Measurements from ENCODE around the gene DRD2.
"Not testable (repeated sequence)": the region's sequence is repeated elsewhere in the genome, so short reads cannot be mapped to it uniquely, and the experiment has no call there.

Gene DRD2

GRCh38 chr11:113475160-113475761 lies at the start of gene DRD2:
Gene DRD2, minus strand, starts transcription at chr11:113475398. Its CDS starts 50,747 bp downstream, at chr11:113424651.
- no peak for DNase-seq

- not testable (repeated sequence) for DNase-seq
Observed at GRCh38 chr11:113523906-113524305, 48.7 kb upstream of the DRD2 start.

GRCh38 chr11:113521737-113522517 lies 46.7 kb upstream of the DRD2 start:
- DNase-seq, result no peak

GRCh38 chr11:113519989-113520613 lies 44.9 kb upstream of the DRD2 start:
- no peak for DNase-seq

GRCh38 chr11:113518716-113519495 lies 43.7 kb upstream of the DRD2 start:
- DNase-seq, result no peak

- DNase-seq, result no peak
Observed at GRCh38 chr11:113517361-113517760, 42.2 kb upstream of the DRD2 start.

- no peak for DNase-seq
Observed at GRCh38 chr11:113514856-113515255, 39.7 kb upstream of the DRD2 start.

- no peak for DNase-seq
Observed at GRCh38 chr11:113507341-113507740, 32.1 kb upstream of the DRD2 start.

GRCh38 chr11:113506893-113507292 lies 31.7 kb upstream of the DRD2 start:
- no peak for DNase-seq

GRCh38 chr11:113506461-113506860 lies 31.3 kb upstream of the DRD2 start:
- no peak for DNase-seq

GRCh38 chr11:113505541-113506375 lies 30.6 kb upstream of the DRD2 start:
- DNase-seq, result peak in 40 of 58 donors; percentile 4 to 85 (median 42)

GRCh38 chr11:113505046-113505445 lies 29.8 kb upstream of the DRD2 start:
- DNase-seq, result peak in 8 of 58 donors; percentile 0 to 37 (median 17)

- peak in 2 of 58 donors; percentile 4 to 35 for DNase-seq
Observed at GRCh38 chr11:113504586-113504985, 29.4 kb upstream of the DRD2 start.

- DNase-seq, result no peak
Observed at GRCh38 chr11:113504071-113504470, 28.9 kb upstream of the DRD2 start.

GRCh38 chr11:113497066-113497910 lies 22.1 kb upstream of the DRD2 start:
- DNase-seq, result no peak

- DNase-seq, result no peak
Observed at GRCh38 chr11:113496026-113496651, 20.9 kb upstream of the DRD2 start.

GRCh38 chr11:113494021-113494420 lies 18.8 kb upstream of the DRD2 start:
- no peak for DNase-seq

GRCh38 chr11:113493206-113493605 lies 18.0 kb upstream of the DRD2 start:
- DNase-seq, result no peak

- DNase-seq, result no peak
Observed at GRCh38 chr11:113488931-113489351, 13.7 kb upstream of the DRD2 start.

Measured in anterior cingulate cortex (tissue), 58 donors.